NB4 (cell line): ENCODE results near the gene THOC6.

ENCODE experiments used
- TF ChIP-seq, protein P1 (sequence below): IDR thresholded peaks from one replicate; pipeline ENCODE4 v1.5.1; 2012; ENCODE audit warnings: low read depth, low read length
- TF ChIP-seq, protein P2 (sequence below): IDR thresholded peaks from 2 replicates; pipeline ENCODE4 v1.6.1; 2011; ENCODE audit warnings: low read depth, low read length

GRCh38 chr16:3062553-3062952 is 38.7 kb downstream of the THOC6 start:
- TF ChIP-seq, protein P1, sequence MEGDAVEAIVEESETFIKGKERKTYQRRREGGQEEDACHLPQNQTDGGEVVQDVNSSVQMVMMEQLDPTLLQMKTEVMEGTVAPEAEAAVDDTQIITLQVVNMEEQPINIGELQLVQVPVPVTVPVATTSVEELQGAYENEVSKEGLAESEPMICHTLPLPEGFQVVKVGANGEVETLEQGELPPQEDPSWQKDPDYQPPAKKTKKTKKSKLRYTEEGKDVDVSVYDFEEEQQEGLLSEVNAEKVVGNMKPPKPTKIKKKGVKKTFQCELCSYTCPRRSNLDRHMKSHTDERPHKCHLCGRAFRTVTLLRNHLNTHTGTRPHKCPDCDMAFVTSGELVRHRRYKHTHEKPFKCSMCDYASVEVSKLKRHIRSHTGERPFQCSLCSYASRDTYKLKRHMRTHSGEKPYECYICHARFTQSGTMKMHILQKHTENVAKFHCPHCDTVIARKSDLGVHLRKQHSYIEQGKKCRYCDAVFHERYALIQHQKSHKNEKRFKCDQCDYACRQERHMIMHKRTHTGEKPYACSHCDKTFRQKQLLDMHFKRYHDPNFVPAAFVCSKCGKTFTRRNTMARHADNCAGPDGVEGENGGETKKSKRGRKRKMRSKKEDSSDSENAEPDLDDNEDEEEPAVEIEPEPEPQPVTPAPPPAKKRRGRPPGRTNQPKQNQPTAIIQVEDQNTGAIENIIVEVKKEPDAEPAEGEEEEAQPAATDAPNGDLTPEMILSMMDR: no peak
- TF ChIP-seq, protein P2, sequence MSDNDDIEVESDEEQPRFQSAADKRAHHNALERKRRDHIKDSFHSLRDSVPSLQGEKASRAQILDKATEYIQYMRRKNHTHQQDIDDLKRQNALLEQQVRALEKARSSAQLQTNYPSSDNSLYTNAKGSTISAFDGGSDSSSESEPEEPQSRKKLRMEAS: no peak
